HEK293 (cell line): ENCODE data around the gene SMIM7.

Experiments
- CTCF ChIA-PET: fragments of 350-600 bp; formaldehyde crosslinking; extraction: SDS; loops from one replicate; lab custom pipeline; 2021; ENCODE audit warnings: antibody characterized with exemption; lab: Yijun Ruan, JAX
- POLR2A ChIA-PET: fragments of 300-600 bp; formaldehyde crosslinking; extraction: SDS; loops from one replicate; lab custom pipeline; 2020; ENCODE audit warnings: antibody characterized with exemption, inconsistent platforms; lab: Yijun Ruan, JAX
- H3K27ac ChIP-seq: fragments of 200-500 bp; sonication (Bioruptor generic); 2 replicates; pipeline ENCODE4 v1.5.1; 2014; ENCODE audit warnings: low read depth, low read length, control low read depth, inconsistent platforms; ENCODE audit errors: extremely low read depth
- H3K36me3 ChIP-seq, 2 experiments: fragments of 200-500 bp in 1 of 2; sonication (Bioruptor generic) in 1 of 2; 1 replicate in 1 of 2; 2 replicates in 1 of 2; pipeline ENCODE4 v1.5.1; 2014 to 2017; ENCODE audit warnings: inconsistent platforms in 2 of 2, low read length in 2 of 2; ENCODE audit not compliant: control insufficient read depth in 2 of 2, insufficient read depth in 1 of 2
- H3K4me1 ChIP-seq: fragments of 200-500 bp; sonication (Bioruptor generic); 2 replicates; pipeline ENCODE4 v1.5.1; 2014; ENCODE audit warnings: mild to moderate bottlenecking, low read length, inconsistent platforms; ENCODE audit not compliant: control insufficient read depth, insufficient read depth
- H3K4me3 ChIP-seq: 2 replicates; pipeline ENCODE4 v1.5.1; 2011; ENCODE audit warnings: low read depth, mild to moderate bottlenecking, control low read depth, low read length, moderate library complexity
- H3K9me3 ChIP-seq: fragments of 200-500 bp; sonication (Bioruptor generic); 2 replicates; pipeline ENCODE4 v1.5.1; 2014; ENCODE audit warnings: low read depth, low read length, inconsistent platforms; ENCODE audit not compliant: control insufficient read depth, insufficient read depth
- CTCF ChIP-seq: fragments of 450-650 bp; formaldehyde crosslinking; IDR thresholded peaks from 2 replicates; pipeline ENCODE4 v1.5.1; 2016; ENCODE audit warnings: missing biosample characterization, missing genetic modification characterization
- GLIS2 ChIP-seq: fragments of 450-650 bp; formaldehyde crosslinking; IDR thresholded peaks from 2 replicates; pipeline ENCODE4 v1.5.1; 2016; ENCODE audit warnings: missing biosample characterization, missing genetic modification characterization
- PRDM1 ChIP-seq: fragments of 450-650 bp; formaldehyde crosslinking; IDR thresholded peaks from 2 replicates; pipeline ENCODE4; 2016; ENCODE audit warnings: missing biosample characterization, missing genetic modification characterization
- PRDM10 ChIP-seq: fragments of 450-650 bp; formaldehyde crosslinking; IDR thresholded peaks from 2 replicates; pipeline ENCODE4 v1.5.1; 2016; ENCODE audit warnings: missing biosample characterization, missing genetic modification characterization
- PRDM4 ChIP-seq: fragments of 450-650 bp; formaldehyde crosslinking; IDR thresholded peaks from 2 replicates; pipeline ENCODE4 v1.5.1; 2017; ENCODE audit warnings: missing biosample characterization, missing genetic modification characterization
- SALL2 ChIP-seq: fragments of 450-650 bp; formaldehyde crosslinking; IDR thresholded peaks from 2 replicates; pipeline ENCODE4 v1.5.0; 2017; ENCODE audit warnings: missing biosample characterization, mild to moderate bottlenecking, missing genetic modification characterization, borderline replicate concordance
- ZNF10 ChIP-seq: fragments of 450-650 bp; formaldehyde crosslinking; IDR thresholded peaks from 2 replicates; pipeline ENCODE4 v1.5.1; 2017; ENCODE audit warnings: missing biosample characterization, missing genetic modification characterization
- ZNF132 ChIP-seq: fragments of 450-650 bp; formaldehyde crosslinking; IDR thresholded peaks from 2 replicates; pipeline ENCODE4 v1.5.1; 2017; ENCODE audit warnings: missing biosample characterization, missing genetic modification characterization, borderline replicate concordance
- ZNF211 ChIP-seq: fragments of 450-650 bp; formaldehyde crosslinking; IDR thresholded peaks from 2 replicates; pipeline ENCODE4 v1.5.1; 2016; ENCODE audit warnings: low read depth, missing biosample characterization, missing genetic modification characterization
- ZNF324 ChIP-seq: fragments of 450-650 bp; formaldehyde crosslinking; IDR thresholded peaks from 2 replicates; pipeline ENCODE4 v1.5.1; 2016; ENCODE audit warnings: missing biosample characterization, missing genetic modification characterization
- ZNF394 ChIP-seq: fragments of 450-650 bp; formaldehyde crosslinking; IDR thresholded peaks from 2 replicates; pipeline ENCODE4 v1.5.1; 2016; ENCODE audit warnings: missing biosample characterization, missing genetic modification characterization, mild to moderate bottlenecking, moderate library complexity, borderline replicate concordance
- ZNF449 ChIP-seq: fragments of 450-650 bp; formaldehyde crosslinking; IDR thresholded peaks from 2 replicates; pipeline ENCODE4 v1.5.1; 2017; ENCODE audit warnings: missing biosample characterization, mild to moderate bottlenecking, missing genetic modification characterization, moderate library complexity
- ZNF549 ChIP-seq: fragments of 450-650 bp; IDR thresholded peaks from 2 replicates; pipeline ENCODE4 v1.5.1; 2018; ENCODE audit warnings: missing biosample characterization, missing genetic modification characterization, mild to moderate bottlenecking, inconsistent platforms, moderate library complexity
- ZNF580 ChIP-seq: fragments of 450-650 bp; formaldehyde crosslinking; IDR thresholded peaks from 2 replicates; pipeline ENCODE4 v1.5.1; 2016; ENCODE audit warnings: missing biosample characterization, missing genetic modification characterization
- ZNF626 ChIP-seq: fragments of 450-650 bp; sonication (Bioruptor Pico); formaldehyde crosslinking; IDR thresholded peaks from 2 replicates; pipeline ENCODE4 v1.5.1; 2018; ENCODE audit warnings: missing biosample characterization, missing genetic modification characterization, inconsistent platforms
- ZNF654 ChIP-seq: fragments of 450-650 bp; formaldehyde crosslinking; IDR thresholded peaks from 2 replicates; pipeline ENCODE4 v1.5.1; 2016; ENCODE audit warnings: low read depth, missing biosample characterization, missing genetic modification characterization
- ZNF670 ChIP-seq: fragments of 450-650 bp; formaldehyde crosslinking; IDR thresholded peaks from 2 replicates; pipeline ENCODE4 v1.5.1; 2016; ENCODE audit warnings: missing biosample characterization, missing genetic modification characterization, low read depth
- ZNF768 ChIP-seq: fragments of 450-650 bp; formaldehyde crosslinking; IDR thresholded peaks from 2 replicates; pipeline ENCODE4 v1.5.1; 2018; ENCODE audit warnings: missing biosample characterization, mild to moderate bottlenecking, missing genetic modification characterization
- ZNF792 ChIP-seq: fragments of 450-650 bp; formaldehyde crosslinking; IDR thresholded peaks from 2 replicates; pipeline ENCODE4 v1.5.1; 2016; ENCODE audit warnings: missing biosample characterization, missing genetic modification characterization
- ZSCAN16 ChIP-seq: fragments of 450-650 bp; formaldehyde crosslinking; IDR thresholded peaks from 2 replicates; pipeline ENCODE4 v1.5.1; 2016; ENCODE audit warnings: missing biosample characterization, missing genetic modification characterization
- ZSCAN30 ChIP-seq: fragments of 450-650 bp; IDR thresholded peaks from 2 replicates; pipeline ENCODE4 v1.5.1; 2018; ENCODE audit warnings: missing biosample characterization, mild to moderate bottlenecking, missing genetic modification characterization, moderate library complexity

The SMIM7 gene

GRCh38 chr19:16625163-16625958, 34.6 kb downstream of the SMIM7 start:
- peaks cover 0 to 25% of the 10 kb centered on the region in 2 experiments; a peak in 2 of 3 replicates for H3K36me3 ChIP-seq
- H3K4me1 ChIP-seq, result no peaks in the 10 kb centered on the region
- POLR2A ChIA-PET, result interaction anchor here (0.7 to 1.6 kb wide), 2 partner anchors 41 to 138 kb away, joined by 4 to 6 read pairs; no protein-coding TSS in a partner anchor
- CTCF ChIA-PET, result no interaction called here
- H3K4me3 ChIP-seq, result no peak overlapping the region
- no peaks in the 10 kb centered on the region for H3K9me3 ChIP-seq
- no peak for TF ChIP-seq ZNF654 (tag by site-specific recombination)
- TF ChIP-seq PRDM1 (tag by site-specific recombination), result 0 out of 2 replicates have a peak, but pooled peaks have one; percentile 14
- no peak overlapping the region for H3K27ac ChIP-seq

GRCh38 chr19:16624236-16624635, 35.7 kb downstream of the SMIM7 start:
- TF ChIP-seq SALL2 (no peak), PRDM4 (tag by site-specific recombination) (no peak), ZNF132 (tag by site-specific recombination) (no peak), PRDM10 (tag by site-specific recombination) (no peak), ZNF580 (tag by site-specific recombination) (no peak), ZNF792 (tag by site-specific recombination) (no peak), ZNF449 (tag by site-specific recombination) (no peak), ZNF549 (tag by site-specific recombination) (no peak), ZNF211 (no peak)
- no peak overlapping the region for H3K27ac ChIP-seq
- H3K36me3 ChIP-seq, result peaks cover 0 to 25% of the 10 kb centered on the region in 2 experiments; a peak in 1 of 3 replicates
- H3K4me3 ChIP-seq, result no peak overlapping the region
- POLR2A ChIA-PET, result interaction anchor here (0.6 to 1.6 kb wide), 3 partner anchors 25 to 1324 kb away, joined by 3 to 4 read pairs (median 3); no protein-coding TSS in a partner anchor
- H3K9me3 ChIP-seq, result no peaks in the 10 kb centered on the region
- CTCF ChIA-PET, result no interaction called here
- no peaks in the 10 kb centered on the region for H3K4me1 ChIP-seq

GRCh38 chr19:16623576-16623975, 36.4 kb downstream of the SMIM7 start:
- Histone ChIP-seq H3K4me3 (no peak overlapping the region), H3K36me3 (peaks cover 0 to 25% of the 10 kb centered on the region in 2 experiments; a peak in 1 of 3 replicates), H3K27ac (no peak overlapping the region), H3K9me3 (no peaks in the 10 kb centered on the region), H3K4me1 (no peaks in the 10 kb centered on the region)
- ChIA-PET CTCF (no interaction called here), POLR2A (interaction anchor here (1.6 kb wide), 1 partner anchor 39 kb away, joined by 4 read pairs; no protein-coding TSS in a partner anchor)
- no peak for TF ChIP-seq CTCF (tag by site-specific recombination)
- TF ChIP-seq GLIS2 (tag by site-specific recombination), result no peak
- no peak for TF ChIP-seq ZNF670 (tag by site-specific recombination)
- no peak for TF ChIP-seq ZNF324 (tag by site-specific recombination)
- no peak for TF ChIP-seq ZSCAN30
- no peak for TF ChIP-seq ZNF626 (tag by site-specific recombination)
- no peak for TF ChIP-seq ZSCAN16 (tag by site-specific recombination)
- TF ChIP-seq ZNF768 (tag by site-specific recombination), result no peak
- no peak for TF ChIP-seq ZNF394 (tag by site-specific recombination)
- TF ChIP-seq ZNF10, result no peak
